Measurements from ENCODE around the gene HRH2. TPM values are rescaled to one million over a fixed set of nuclear protein-coding genes. Genes with fewer than 3 reads are reported as not detected.

Gene HRH2
- total RNA-seq, 3 donors from 2014 or later (not counting 1 experiment from before 2014, with no cell fraction given) = 1.4 to 13.9 (median 3.1) TPM

GRCh38 chr5:175696855-175697198 lies 39.0 kb downstream of the HRH2 start:
- H3K36me3 ChIP-seq (ENCODE audit: control insufficient read depth, insufficient read depth, low read length) = no peaks in the 10 kb centered on the region
- no peaks in the 10 kb centered on the region for H3K36me3 Mint-ChIP-seq
- H3K9me3 ChIP-seq (ENCODE audit: control insufficient read depth, insufficient read depth, low read length) = no peaks in the 10 kb centered on the region
- DNase-seq (no peak), ATAC-seq (no peak)
- no peak overlapping the region for H3K27ac Mint-ChIP-seq
- no peak overlapping the region for H3K4me3 ChIP-seq (ENCODE audit: low read length)
- H3K27ac ChIP-seq (ENCODE audit: low read length) = no peak overlapping the region
- H3K4me3 Mint-ChIP-seq = no peak overlapping the region
- intact Hi-C loops (cut with micrococcal nuclease) = no loop called here
- H3K27me3 Mint-ChIP-seq (ENCODE audit: low read depth in 2 of 2) = peaks cover 5 to 7% of the 10 kb centered on the region in 2 donors
- H3K4me1 ChIP-seq (ENCODE audit: control insufficient read depth, insufficient read depth, low read length) = peaks cover 28% of the 10 kb centered on the region
- H3K9me3 Mint-ChIP-seq = no peaks in the 10 kb centered on the region
- 70% methylated on average over 14 of the region's 14 CpGs for WGBS (ENCODE audit: insufficient coverage)
- H3K4me1 Mint-ChIP-seq = peaks cover 0 to 13% of the 10 kb centered on the region in 2 donors
- no peaks in the 10 kb centered on the region for H3K27me3 ChIP-seq (ENCODE audit: control insufficient read depth, insufficient read depth, low read length)
- no peak for TF ChIP-seq CTCF (IDR thresholded peaks at IDR 0.05)

- H3K36me3 Mint-ChIP-seq = no peaks in the 10 kb centered on the region
- peaks cover 0 to 13% of the 10 kb centered on the region in 2 donors for H3K4me1 Mint-ChIP-seq
- H3K27me3 ChIP-seq (ENCODE audit: control insufficient read depth, insufficient read depth, low read length) = no peaks in the 10 kb centered on the region
- no peak overlapping the region for H3K4me3 ChIP-seq (ENCODE audit: low read length)
- no peak overlapping the region for H3K27ac ChIP-seq (ENCODE audit: low read length)
- peak overlapping the region in 1 of 2 donors; percentile 13 for H3K27ac Mint-ChIP-seq
- DNase-seq (no peak), ATAC-seq (no peak)
- intact Hi-C loops (cut with micrococcal nuclease) = no loop called here
- H3K9me3 ChIP-seq (ENCODE audit: control insufficient read depth, insufficient read depth, low read length) = no peaks in the 10 kb centered on the region
- no peak for TF ChIP-seq CTCF (IDR thresholded peaks at IDR 0.05)
- no peaks in the 10 kb centered on the region for H3K36me3 ChIP-seq (ENCODE audit: control insufficient read depth, insufficient read depth, low read length)
- H3K9me3 Mint-ChIP-seq = no peaks in the 10 kb centered on the region
- 95% methylated on average over 7 of the region's 7 CpGs for WGBS (ENCODE audit: insufficient coverage)
- H3K4me3 Mint-ChIP-seq = no peak overlapping the region
- peaks cover 28% of the 10 kb centered on the region for H3K4me1 ChIP-seq (ENCODE audit: control insufficient read depth, insufficient read depth, low read length)
- H3K27me3 Mint-ChIP-seq (ENCODE audit: low read depth in 2 of 2) = peaks cover 7 to 8% of the 10 kb centered on the region in 2 donors
Observed at GRCh38 chr5:175697846-175698245, 40.0 kb downstream of the HRH2 start.

- H3K36me3 ChIP-seq (ENCODE audit: control insufficient read depth, insufficient read depth, low read length) = no peaks in the 10 kb centered on the region
- peaks cover 28% of the 10 kb centered on the region for H3K4me1 ChIP-seq (ENCODE audit: control insufficient read depth, insufficient read depth, low read length)
- Mint-ChIP-seq H3K27ac (no peak overlapping the region), H3K27me3 (ENCODE audit: low read depth in 2 of 2) (peaks cover 11 to 14% of the 10 kb centered on the region in 2 donors), H3K4me1 (peaks cover 0 to 13% of the 10 kb centered on the region in 2 donors), H3K36me3 (no peaks in the 10 kb centered on the region), H3K9me3 (peaks cover 0 to 4% of the 10 kb centered on the region in 2 donors), H3K4me3 (no peak overlapping the region)
- intact Hi-C loops (cut with micrococcal nuclease) = no loop called here
- TF ChIP-seq CTCF (IDR thresholded peaks at IDR 0.05) = no peak
- no peak overlapping the region for H3K4me3 ChIP-seq (ENCODE audit: low read length)
- ATAC-seq (no peak), DNase-seq (no peak)
- no peaks in the 10 kb centered on the region for H3K27me3 ChIP-seq (ENCODE audit: control insufficient read depth, insufficient read depth, low read length)
- 90% methylated on average over 18 of the region's 18 CpGs for WGBS (ENCODE audit: insufficient coverage)
- no peaks in the 10 kb centered on the region for H3K9me3 ChIP-seq (ENCODE audit: control insufficient read depth, insufficient read depth, low read length)
- no peak overlapping the region for H3K27ac ChIP-seq (ENCODE audit: low read length)
Observed at GRCh38 chr5:175698401-175699115, 40.7 kb downstream of the HRH2 start.
